ENCODE data around the gene ZCCHC4.

The ZCCHC4 gene

DNA sequence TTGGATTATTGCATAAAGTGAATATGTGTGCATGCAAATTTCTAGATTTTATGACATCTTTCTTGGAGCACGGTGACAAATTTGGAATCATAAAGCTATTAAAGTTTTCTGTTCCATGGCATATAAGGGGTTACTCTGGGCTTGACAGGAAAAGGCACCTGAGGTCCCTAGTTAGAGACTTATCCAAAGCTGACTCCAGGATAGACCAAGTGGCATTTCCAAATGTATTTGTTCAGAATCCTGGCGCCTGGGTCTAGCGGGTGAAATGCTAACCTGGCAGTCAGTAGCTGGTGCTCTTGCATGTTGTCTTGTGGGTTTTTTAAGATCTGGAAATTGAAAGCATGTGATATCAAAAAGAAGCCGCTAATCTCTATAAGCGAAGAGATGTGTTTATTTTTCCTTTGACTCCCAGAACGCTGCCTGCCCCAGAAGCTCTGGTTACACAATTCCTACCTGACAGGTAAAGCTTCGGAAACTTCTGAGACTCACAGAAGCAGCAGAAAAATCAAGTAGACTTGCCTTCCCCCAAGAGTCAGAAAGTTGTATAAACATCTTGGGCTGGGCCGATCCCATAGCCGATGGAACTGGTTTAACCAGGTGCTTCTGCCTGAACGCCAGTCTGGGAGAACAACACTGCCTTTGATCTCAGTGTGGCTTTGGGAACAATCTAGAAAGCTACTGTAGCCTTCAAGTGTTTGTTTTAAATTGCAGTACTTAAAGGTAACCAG lies 12.9 kb upstream of the ZCCHC4 start:
- TF ChIP-seq TAF1 (IDR thresholded peaks at IDR 0.05; ENCODE audit: low read depth) (no peak), CEBPB (IDR thresholded peaks at IDR 0.05) (no peak), TEAD4 (IDR thresholded peaks at IDR 0.05) (no peak), EP300 (IDR thresholded peaks at IDR 0.05; ENCODE audit: borderline replicate concordance) (no peak), YY1 (IDR thresholded peaks at IDR 0.05; ENCODE audit: low read depth) (no peak), CREB1 (IDR thresholded peaks at IDR 0.05; ENCODE audit: low read depth) (no peak), EGR1 (IDR thresholded peaks at IDR 0.05) (no peak)
- TF ChIP-seq, protein P1, sequence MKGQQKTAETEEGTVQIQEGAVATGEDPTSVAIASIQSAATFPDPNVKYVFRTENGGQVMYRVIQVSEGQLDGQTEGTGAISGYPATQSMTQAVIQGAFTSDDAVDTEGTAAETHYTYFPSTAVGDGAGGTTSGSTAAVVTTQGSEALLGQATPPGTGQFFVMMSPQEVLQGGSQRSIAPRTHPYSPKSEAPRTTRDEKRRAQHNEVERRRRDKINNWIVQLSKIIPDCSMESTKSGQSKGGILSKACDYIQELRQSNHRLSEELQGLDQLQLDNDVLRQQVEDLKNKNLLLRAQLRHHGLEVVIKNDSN (IDR thresholded peaks at IDR 0.05): no peak
- TF ChIP-seq, protein P2, sequence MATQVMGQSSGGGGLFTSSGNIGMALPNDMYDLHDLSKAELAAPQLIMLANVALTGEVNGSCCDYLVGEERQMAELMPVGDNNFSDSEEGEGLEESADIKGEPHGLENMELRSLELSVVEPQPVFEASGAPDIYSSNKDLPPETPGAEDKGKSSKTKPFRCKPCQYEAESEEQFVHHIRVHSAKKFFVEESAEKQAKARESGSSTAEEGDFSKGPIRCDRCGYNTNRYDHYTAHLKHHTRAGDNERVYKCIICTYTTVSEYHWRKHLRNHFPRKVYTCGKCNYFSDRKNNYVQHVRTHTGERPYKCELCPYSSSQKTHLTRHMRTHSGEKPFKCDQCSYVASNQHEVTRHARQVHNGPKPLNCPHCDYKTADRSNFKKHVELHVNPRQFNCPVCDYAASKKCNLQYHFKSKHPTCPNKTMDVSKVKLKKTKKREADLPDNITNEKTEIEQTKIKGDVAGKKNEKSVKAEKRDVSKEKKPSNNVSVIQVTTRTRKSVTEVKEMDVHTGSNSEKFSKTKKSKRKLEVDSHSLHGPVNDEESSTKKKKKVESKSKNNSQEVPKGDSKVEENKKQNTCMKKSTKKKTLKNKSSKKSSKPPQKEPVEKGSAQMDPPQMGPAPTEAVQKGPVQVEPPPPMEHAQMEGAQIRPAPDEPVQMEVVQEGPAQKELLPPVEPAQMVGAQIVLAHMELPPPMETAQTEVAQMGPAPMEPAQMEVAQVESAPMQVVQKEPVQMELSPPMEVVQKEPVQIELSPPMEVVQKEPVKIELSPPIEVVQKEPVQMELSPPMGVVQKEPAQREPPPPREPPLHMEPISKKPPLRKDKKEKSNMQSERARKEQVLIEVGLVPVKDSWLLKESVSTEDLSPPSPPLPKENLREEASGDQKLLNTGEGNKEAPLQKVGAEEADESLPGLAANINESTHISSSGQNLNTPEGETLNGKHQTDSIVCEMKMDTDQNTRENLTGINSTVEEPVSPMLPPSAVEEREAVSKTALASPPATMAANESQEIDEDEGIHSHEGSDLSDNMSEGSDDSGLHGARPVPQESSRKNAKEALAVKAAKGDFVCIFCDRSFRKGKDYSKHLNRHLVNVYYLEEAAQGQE (IDR thresholded peaks at IDR 0.05; ENCODE audit: low read depth): no peak

DNA sequence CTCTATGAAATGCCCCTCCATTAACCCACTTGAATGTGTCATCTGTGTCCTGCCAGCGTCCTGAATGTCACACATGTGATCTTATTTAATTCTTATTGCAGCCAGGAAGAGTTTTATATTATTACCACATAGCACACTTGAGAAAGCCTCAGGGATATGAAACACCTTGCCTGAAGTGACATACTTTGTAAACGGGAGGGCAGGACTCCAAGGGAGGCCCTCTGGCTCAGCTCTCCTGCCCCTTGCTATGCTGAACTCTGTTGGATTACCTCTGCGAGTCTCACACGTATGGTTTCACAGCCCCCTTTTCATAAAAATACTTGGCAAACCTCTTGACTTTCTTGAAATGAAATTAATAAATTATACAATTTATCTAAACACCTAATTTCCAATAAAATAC lies 11.1 kb upstream of the ZCCHC4 start:
- no peak for TF ChIP-seq RAD21 (IDR thresholded peaks at IDR 0.05; ENCODE audit: low read depth)

DNA sequence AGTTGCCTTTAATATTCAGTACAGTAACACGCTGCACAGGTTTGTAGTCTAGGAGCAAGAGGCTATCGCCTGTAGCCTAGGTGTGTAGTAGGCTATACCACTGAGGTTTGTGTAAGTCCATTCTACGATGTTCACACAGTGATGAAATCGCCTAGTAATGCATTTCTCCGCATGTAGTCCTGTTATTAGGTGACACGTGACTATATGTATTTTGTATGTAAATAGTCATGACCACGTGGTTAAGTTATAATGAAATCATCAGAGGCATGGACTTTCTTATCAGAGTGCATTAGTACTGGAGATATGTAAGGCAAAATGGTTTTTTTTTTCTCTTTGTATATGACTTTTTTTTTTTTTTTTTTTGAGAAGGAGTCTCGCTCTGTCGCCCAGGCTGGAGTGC lies 9.9 kb upstream of the ZCCHC4 start:
- TF ChIP-seq, protein P3, sequence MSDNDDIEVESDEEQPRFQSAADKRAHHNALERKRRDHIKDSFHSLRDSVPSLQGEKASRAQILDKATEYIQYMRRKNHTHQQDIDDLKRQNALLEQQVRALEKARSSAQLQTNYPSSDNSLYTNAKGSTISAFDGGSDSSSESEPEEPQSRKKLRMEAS (IDR thresholded peaks at IDR 0.05): no peak
- TF ChIP-seq NFIC (IDR thresholded peaks at IDR 0.05): no peak
- TF ChIP-seq ZBTB7A (IDR thresholded peaks at IDR 0.05; ENCODE audit: low read depth): no peak
- TF ChIP-seq EGR1 (IDR thresholded peaks at IDR 0.05): no peak
- TF ChIP-seq CEBPB (IDR thresholded peaks at IDR 0.05): no peak
- TF ChIP-seq, protein P2 (IDR thresholded peaks at IDR 0.05; ENCODE audit: low read depth): no peak
- TF ChIP-seq TAF1 (IDR thresholded peaks at IDR 0.05; ENCODE audit: low read depth): no peak
- no peak for TF ChIP-seq YY1 (IDR thresholded peaks at IDR 0.05; ENCODE audit: low read depth)
- TF ChIP-seq, protein P1 (IDR thresholded peaks at IDR 0.05): no peak
- TF ChIP-seq CREB1 (IDR thresholded peaks at IDR 0.05; ENCODE audit: low read depth): no peak
- TF ChIP-seq FOXM1 (IDR thresholded peaks at IDR 0.05; ENCODE audit: borderline replicate concordance, low read depth): no peak
- TF ChIP-seq RAD21 (IDR thresholded peaks at IDR 0.05; ENCODE audit: low read depth): no peak
- no peak for TF ChIP-seq TEAD4 (IDR thresholded peaks at IDR 0.05)
- TF ChIP-seq TCF12 (IDR thresholded peaks at IDR 0.05; ENCODE audit: low read depth): no peak
- TF ChIP-seq EP300 (IDR thresholded peaks at IDR 0.05; ENCODE audit: borderline replicate concordance): no peak

DNA sequence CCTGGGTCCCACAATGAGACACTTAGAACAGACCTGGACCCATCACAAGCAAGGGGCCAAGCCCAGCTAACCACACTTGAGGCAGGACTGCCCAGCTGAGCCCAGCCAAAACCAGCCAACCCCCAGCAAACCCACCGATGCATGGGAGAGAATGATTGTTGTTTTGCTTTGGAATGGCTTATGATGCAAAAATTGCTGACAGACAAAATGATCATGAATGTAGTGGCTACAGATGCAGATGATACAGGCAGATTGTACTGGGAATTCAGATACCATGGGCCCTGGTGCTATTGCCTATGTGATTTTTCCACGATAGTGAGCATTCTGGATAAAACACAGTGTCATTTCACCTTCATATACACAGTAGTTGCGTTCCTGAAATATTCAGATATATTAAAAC lies 9.0 kb upstream of the ZCCHC4 start:
- TF ChIP-seq NFIC (IDR thresholded peaks at IDR 0.05) (no peak), EGR1 (IDR thresholded peaks at IDR 0.05) (no peak), FOXM1 (IDR thresholded peaks at IDR 0.05; ENCODE audit: borderline replicate concordance, low read depth) (no peak), TCF12 (IDR thresholded peaks at IDR 0.05; ENCODE audit: low read depth) (no peak), TEAD4 (IDR thresholded peaks at IDR 0.05) (no peak), YY1 (IDR thresholded peaks at IDR 0.05; ENCODE audit: low read depth) (no peak), EP300 (IDR thresholded peaks at IDR 0.05; ENCODE audit: borderline replicate concordance) (no peak), CREB1 (IDR thresholded peaks at IDR 0.05; ENCODE audit: low read depth) (no peak), ZBTB7A (IDR thresholded peaks at IDR 0.05; ENCODE audit: low read depth) (no peak), RAD21 (IDR thresholded peaks at IDR 0.05; ENCODE audit: low read depth) (no peak)
- TF ChIP-seq, protein P3 (IDR thresholded peaks at IDR 0.05): no peak
- TF ChIP-seq, protein P1 (IDR thresholded peaks at IDR 0.05): no peak

DNA sequence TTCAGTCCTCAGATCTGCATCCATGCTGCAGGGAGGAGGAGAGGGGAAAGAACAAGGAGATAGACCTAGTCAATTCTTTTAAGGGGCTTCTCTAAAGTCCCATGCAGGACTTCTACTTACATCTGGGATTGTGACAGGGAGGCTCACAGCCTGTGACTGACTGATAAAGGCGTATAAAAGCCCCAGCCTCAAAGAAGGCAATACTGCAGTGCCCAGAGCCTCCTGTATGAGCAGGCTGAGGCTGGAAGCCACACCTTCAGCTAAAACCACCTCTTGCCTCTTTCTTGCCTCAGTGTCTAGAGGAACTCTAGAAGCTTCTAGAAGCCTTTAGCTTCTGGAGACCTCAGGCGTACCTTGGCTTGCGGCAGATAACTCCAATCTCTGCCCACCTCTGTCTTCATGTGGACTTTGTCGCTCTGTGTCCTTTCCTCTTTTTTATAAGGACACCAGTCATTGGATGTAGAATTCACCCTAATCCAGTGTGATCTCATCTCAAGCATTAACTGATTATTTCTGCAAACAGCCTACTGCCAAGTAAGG lies 6.0 kb upstream of the ZCCHC4 start:
- TF ChIP-seq YY1 (IDR thresholded peaks at IDR 0.05; ENCODE audit: low read depth) (no peak), RAD21 (IDR thresholded peaks at IDR 0.05; ENCODE audit: low read depth) (no peak), CEBPB (IDR thresholded peaks at IDR 0.05) (no peak), EGR1 (IDR thresholded peaks at IDR 0.05) (no peak)

DNA sequence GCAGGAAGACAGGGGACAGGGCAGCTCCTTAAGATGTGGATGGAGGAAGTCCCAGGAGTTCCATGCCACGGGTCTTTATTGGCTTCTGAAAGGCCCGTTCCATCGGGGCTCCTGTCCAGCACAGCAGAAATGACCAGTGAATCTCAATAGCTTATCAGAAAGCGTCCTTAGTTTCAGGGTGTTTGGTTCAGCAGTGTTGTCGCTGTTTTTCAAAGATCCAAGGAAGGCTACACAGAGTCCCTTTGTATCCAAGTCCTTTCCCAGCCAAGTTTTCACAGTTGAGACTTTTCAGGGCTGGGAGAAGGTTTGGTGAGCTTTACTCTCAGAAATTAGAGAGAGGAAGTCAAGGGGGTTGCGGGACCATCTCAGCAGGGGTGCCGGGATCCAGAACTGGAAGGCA lies 5.0 kb upstream of the ZCCHC4 start:
- TF ChIP-seq NFIC (IDR thresholded peaks at IDR 0.05) (no peak), EP300 (IDR thresholded peaks at IDR 0.05; ENCODE audit: borderline replicate concordance) (no peak), YY1 (IDR thresholded peaks at IDR 0.05; ENCODE audit: low read depth) (no peak), TEAD4 (IDR thresholded peaks at IDR 0.05) (no peak), FOXM1 (IDR thresholded peaks at IDR 0.05; ENCODE audit: borderline replicate concordance, low read depth) (no peak), EGR1 (IDR thresholded peaks at IDR 0.05) (no peak), TAF1 (IDR thresholded peaks at IDR 0.05; ENCODE audit: low read depth) (no peak), CEBPB (IDR thresholded peaks at IDR 0.05) (no peak)
- TF ChIP-seq, protein P2 (IDR thresholded peaks at IDR 0.05; ENCODE audit: low read depth): no peak
- TF ChIP-seq, protein P1 (IDR thresholded peaks at IDR 0.05): no peak
